Fibroblast of pulmonary artery (primary cell): ENCODE results near the gene APBB1IP.
A peak's percentile ranks its signal among the peaks of the same experiment; 100 is the strongest.

Experiments
- DNase-seq: peaks from one replicate; pipeline ENCODE4 v3.0.0-alpha.2; 2010; ENCODE audit warnings: low read depth
- H3K4me3 ChIP-seq: replicated peaks from 2 replicates; pipeline ENCODE4 v1.5.1; 2011; ENCODE audit warnings: low read depth, mild to moderate bottlenecking, control low read depth, low read length, moderate library complexity
- CTCF ChIP-seq: IDR thresholded peaks from 2 replicates; pipeline ENCODE4 v1.5.1; 2011; ENCODE audit warnings: mild to moderate bottlenecking, control low read depth, low read length, inconsistent platforms; ENCODE audit errors: missing control alignments

The APBB1IP gene

GRCh38 chr10:26550774-26551526 is 112.8 kb downstream of the APBB1IP start:
- DNase-seq: no peak
- TF ChIP-seq CTCF: no peak
- H3K4me3 ChIP-seq: no peak overlapping the region

- H3K4me3 ChIP-seq: no peak overlapping the region
- no peak for DNase-seq
- TF ChIP-seq CTCF: no peak
Measured at GRCh38 chr10:26554246-26554645, 116.1 kb downstream of the APBB1IP start.

- H3K4me3 ChIP-seq: no peak overlapping the region
- DNase-seq: peak; percentile 87
- TF ChIP-seq CTCF: no peak
Measured at GRCh38 chr10:26555719-26556368, 117.7 kb downstream of the APBB1IP start.

- H3K4me3 ChIP-seq: no peak overlapping the region
- DNase-seq: peak; percentile 74
- peak; percentile 92 for TF ChIP-seq CTCF
Measured at GRCh38 chr10:26556748-26557640, 118.9 kb downstream of the APBB1IP start.

- DNase-seq: peak; percentile 25
- H3K4me3 ChIP-seq: no peak overlapping the region
- no peak for TF ChIP-seq CTCF
Measured at GRCh38 chr10:26557641-26558014, 119.5 kb downstream of the APBB1IP start.

- no peak for DNase-seq
- H3K4me3 ChIP-seq: peak overlapping the region; percentile 33
Measured at GRCh38 chr10:26566525-26567350, 128.6 kb downstream of the APBB1IP start.

More at GRCh38 chr10:26566525-26567350, 128.6 kb downstream of the APBB1IP start:
- TF ChIP-seq CTCF: no peak
